T-cell (primary cell): Measurements from ENCODE around the gene FXR1. TPM values are rescaled to one million over a fixed set of nuclear protein-coding genes. Genes with fewer than 3 reads are reported as not detected.
A peak's percentile ranks its signal among the peaks of the same experiment; 100 is the strongest.

Source experiments
- ATAC-seq, 4 experiments: fragments of 200-7000 bp in 3 of 4; fragments of 150-1000 bp in 1 of 4; cut with Tn5 transposase; replicated peaks in 1 of 4; 1 replicate in 3 of 4; 2 replicates in 1 of 4; pipeline ENCODE4 v1.10.0; 2021; ENCODE audit warnings: moderate library complexity in 3 of 4, mild to moderate bottlenecking in 2 of 4, moderate number of reproducible peaks in 1 of 4
- CTCF ChIA-PET, 2 donors: fragments of 300-600 bp; sonication (Branson Sonifier 250); formaldehyde crosslinking; loops; one replicate each; lab custom pipeline; 2022; ENCODE audit warnings: antibody characterized with exemption in 2 of 2; lab: Charles Lee
- POLR2A ChIA-PET, 2 donors: fragments of 300-600 bp; sonication (Branson Sonifier 250); formaldehyde crosslinking; loops; one replicate each; lab custom pipeline; 2022; ENCODE audit warnings: antibody characterized with exemption in 2 of 2; lab: Charles Lee
- DNase-seq, 35 experiments: peaks; one replicate each; pipeline versions ENCODE4 v3.0.0 to v3.0.0-alpha.2; 2013 to 2023
- H3K27ac ChIP-seq: one replicate; pipeline ENCODE4 v1.5.1; 2013; ENCODE audit warnings: low read length
- H3K27me3 ChIP-seq, 2 experiments: replicated peaks in 1 of 2; 1 replicate in 1 of 2; 2 replicates in 1 of 2; pipeline versions ENCODE4 v1.6.1 to v1.7.0; 2013; ENCODE audit warnings: low read length in 1 of 2, mixed read lengths in 1 of 2; ENCODE audit not compliant: control insufficient read depth in 2 of 2, insufficient read depth in 2 of 2; ENCODE audit errors: extremely low read depth in 1 of 2
- H3K36me3 ChIP-seq, 2 donors: 1 replicate in 1 of 2; 2 replicates in 1 of 2; pipeline versions ENCODE4 v1.6.1 to v1.7.0; 2013; ENCODE audit warnings: low read length in 1 of 2; ENCODE audit not compliant: control insufficient read depth in 2 of 2, insufficient read depth in 1 of 2; ENCODE audit errors: extremely low read depth in 1 of 2
- H3K4me1 ChIP-seq, 2 experiments: 1 replicate in 1 of 2; 2 replicates in 1 of 2; pipeline versions ENCODE4 v1.6.1 to v1.7.0; 2013; ENCODE audit warnings: low read length in 2 of 2, mixed read lengths in 1 of 2; ENCODE audit not compliant: insufficient read depth in 2 of 2, control insufficient read depth in 1 of 2; ENCODE audit errors: extremely low read depth in 1 of 2
- H3K4me3 ChIP-seq, 2 donors: 1 replicate in 1 of 2; 2 replicates in 1 of 2; pipeline versions ENCODE4 v1.5.1 to v1.7.0; 2013; ENCODE audit warnings: mild to moderate bottlenecking in 2 of 2, low read length in 1 of 2, moderate library complexity in 1 of 2; ENCODE audit not compliant: control insufficient read depth in 1 of 2; ENCODE audit errors: extremely low read depth in 1 of 2
- H3K9me3 ChIP-seq: 2 replicates; pipeline ENCODE4 v1.7.0; 2013
- H3K27ac Mint-ChIP-seq, 2 donors: one replicate each; pipeline ENCODE4 v1.8.0; 2020 to 2021; ENCODE audit warnings: mild to moderate bottlenecking in 2 of 2, mixed read lengths in 2 of 2
- H3K27me3 Mint-ChIP-seq, 2 donors: one replicate each; pipeline ENCODE4 v1.8.0; 2021 to 2022; ENCODE audit warnings: mixed read lengths in 2 of 2
- H3K36me3 Mint-ChIP-seq: one replicate; pipeline ENCODE4 v1.8.0; 2021; ENCODE audit warnings: mixed read lengths
- H3K4me1 Mint-ChIP-seq, 3 donors: one replicate each; pipeline ENCODE4 v1.8.0; 2020 to 2022; ENCODE audit warnings: mixed read lengths in 3 of 3, mild to moderate bottlenecking in 1 of 3
- H3K4me3 Mint-ChIP-seq, 3 donors: one replicate each; pipeline ENCODE4 v1.8.0; 2020 to 2022; ENCODE audit warnings: mild to moderate bottlenecking in 3 of 3, mixed read lengths in 3 of 3, moderate library complexity in 3 of 3
- H3K9me3 Mint-ChIP-seq, 3 donors: one replicate each; pipeline ENCODE4 v1.8.0; 2020 to 2022; ENCODE audit warnings: mixed read lengths in 3 of 3
- WGBS: methylation state at CpG from one replicate; pipeline ENCODE4 v1.1.5; 2013; ENCODE audit warnings: missing lambda C conversion rate; ENCODE audit not compliant: insufficient coverage; 5-methylcytosine and 5-hydroxymethylcytosine counted together
- total RNA-seq, 35 experiments: library from RNA in 6 of 35; stranded (reverse) in 6 of 35; fragments of 120-200 nt in 1 of 35; gene quantifications; one replicate each; pipeline versions ENCODE4 v1.2.1 to v1.2.4 and lab custom pipeline; 2013 to 2026

The FXR1 gene
- total RNA-seq, 5 donors from 2014 or later (not counting 1 experiment from before 2014, with no cell fraction given), result 97.5 to 150 (median 100) TPM

- Histone ChIP-seq H3K27ac (peak overlapping the region; percentile 93), H3K36me3 (peaks cover 0 to 4% of the 10 kb centered on the region in 2 donors), H3K27me3 (no peaks in the 10 kb centered on the region), H3K4me1 (peaks cover 18 to 20% of the 10 kb centered on the region in 2 experiments), H3K4me3 (peak overlapping the region; percentile 94 to 99), H3K9me3 (no peaks in the 10 kb centered on the region)
- POLR2A ChIA-PET, result interaction anchor here in 1 of 2 donors (0.6 to 1.6 kb wide), 3 partner anchors 17 to 79 kb away, joined by 3 to 6 read pairs (median 4); no protein-coding TSS in a partner anchor
- H3K4me1 Mint-ChIP-seq, result peaks cover 61 to 64% (median 62%) of the 10 kb centered on the region in 3 donors
- H3K27me3 Mint-ChIP-seq, result no peaks in the 10 kb centered on the region
- DNase-seq, result no peak
- H3K27ac Mint-ChIP-seq, result peak overlapping the region; percentile 99
- WGBS, result 0% methylated on average over 2 of the region's 6 CpGs
- no peaks in the 10 kb centered on the region for H3K9me3 Mint-ChIP-seq
- peak in 2 of 4 experiments; percentile 3 to 7 for ATAC-seq
- H3K36me3 Mint-ChIP-seq, result peaks cover 11% of the 10 kb centered on the region
- peak overlapping the region; percentile 90 to 96 (median 94) for H3K4me3 Mint-ChIP-seq
- CTCF ChIA-PET, result interaction anchor here (0.6 to 1.7 kb wide), 6 partner anchors 15 to 310 kb away, joined by 3 to 8 read pairs (median 4); partner anchors contain the start of gene TTC14 (in 1 of the 2)
These were observed 580 bp upstream of the FXR1 start for GRCh38 chr3:180911876-180912303.

- Histone ChIP-seq H3K27ac (peak overlapping the region; percentile 93), H3K4me1 (peaks cover 18 to 21% of the 10 kb centered on the region in 2 experiments), H3K36me3 (peaks cover 0 to 8% of the 10 kb centered on the region in 2 donors), H3K27me3 (no peaks in the 10 kb centered on the region), H3K4me3 (peak overlapping the region; percentile 94 to 99), H3K9me3 (no peaks in the 10 kb centered on the region)
- WGBS, result 54% methylated on average over 4 of the region's 19 CpGs
- no peak for ATAC-seq
- no peaks in the 10 kb centered on the region for H3K9me3 Mint-ChIP-seq
- H3K27me3 Mint-ChIP-seq, result no peaks in the 10 kb centered on the region
- H3K36me3 Mint-ChIP-seq, result peaks cover 15% of the 10 kb centered on the region
- H3K4me3 Mint-ChIP-seq, result peak overlapping the region; percentile 90 to 96 (median 94)
- ChIA-PET POLR2A (no interaction called here), CTCF (interaction anchor here in 1 of 2 donors (1.2 to 1.7 kb wide), 3 partner anchors 7 to 56 kb away, joined by 3 to 6 read pairs (median 3); no protein-coding TSS in a partner anchor)
- peaks cover 77 to 81% (median 80%) of the 10 kb centered on the region in 3 donors for H3K4me1 Mint-ChIP-seq
- DNase-seq, result no peak
- peak overlapping the region; percentile 76 to 99 for H3K27ac Mint-ChIP-seq
These were observed 1.3 kb downstream of the FXR1 start for GRCh38 chr3:180913581-180914404.

- H3K27me3 Mint-ChIP-seq, result no peaks in the 10 kb centered on the region
- peaks cover 0 to 12% of the 10 kb centered on the region in 2 donors for H3K36me3 ChIP-seq
- H3K27ac ChIP-seq, result no peak overlapping the region
- H3K4me1 ChIP-seq, result peaks cover 14 to 27% of the 10 kb centered on the region in 2 experiments
- no CpG with 5 or more reads among the region's 1 CpG for WGBS
- ATAC-seq (no peak), DNase-seq (no peak)
- POLR2A ChIA-PET, result interaction anchor here (0.7 to 0.8 kb wide), 4 partner anchors 10 to 1223 kb away, joined by 3 to 9 read pairs (median 4); no protein-coding TSS in a partner anchor
- H3K36me3 Mint-ChIP-seq, result peaks cover 15% of the 10 kb centered on the region
- H3K4me3 ChIP-seq, result no peak overlapping the region
- CTCF ChIA-PET, result interaction anchor here (0.7 to 1.0 kb wide), 4 partner anchors 16 to 1223 kb away, joined by 3 to 5 read pairs (median 5); no protein-coding TSS in a partner anchor
- no peaks in the 10 kb centered on the region for H3K9me3 ChIP-seq
- peaks cover 86 to 93% (median 88%) of the 10 kb centered on the region in 3 donors for H3K4me1 Mint-ChIP-seq
- no peak overlapping the region for H3K4me3 Mint-ChIP-seq
- no peaks in the 10 kb centered on the region for H3K9me3 Mint-ChIP-seq
- H3K27ac Mint-ChIP-seq, result no peak overlapping the region
- no peaks in the 10 kb centered on the region for H3K27me3 ChIP-seq
These were observed 6.1 kb downstream of the FXR1 start for GRCh38 chr3:180918542-180918941.

- DNase-seq, result no peak
- Histone ChIP-seq H3K36me3 (peaks cover 0 to 6% of the 10 kb centered on the region in 2 donors), H3K27ac (no peak overlapping the region), H3K4me1 (peaks cover 3 to 32% of the 10 kb centered on the region in 2 experiments), H3K4me3 (no peak overlapping the region), H3K9me3 (no peaks in the 10 kb centered on the region), H3K27me3 (no peaks in the 10 kb centered on the region)
- Mint-ChIP-seq H3K27ac (peak overlapping the region in 1 of 2 donors; percentile 22), H3K4me3 (no peak overlapping the region), H3K9me3 (no peaks in the 10 kb centered on the region), H3K4me1 (peaks cover 86 to 89% (median 87%) of the 10 kb centered on the region in 3 donors), H3K27me3 (no peaks in the 10 kb centered on the region), H3K36me3 (peaks cover 4% of the 10 kb centered on the region)
- no peak for ATAC-seq
- ChIA-PET CTCF (interaction anchor here in 1 of 2 donors (0.5 kb wide), 1 partner anchor 19 kb away, joined by 10 read pairs; no protein-coding TSS in a partner anchor), POLR2A (no interaction called here)
These were observed 9.8 kb downstream of the FXR1 start for GRCh38 chr3:180922242-180922641.

GRCh38 chr3:180923561-180923960 lies 11.1 kb downstream of the FXR1 start:
- no peaks in the 10 kb centered on the region for H3K9me3 Mint-ChIP-seq
- peaks cover 3% of the 10 kb centered on the region for H3K36me3 Mint-ChIP-seq
- 100% methylated on average over 4 of the region's 4 CpGs for WGBS
- ChIA-PET CTCF (no interaction called here), POLR2A (interaction anchor here in 1 of 2 donors (0.6 kb wide), 1 partner anchor 244 kb away, joined by 3 read pairs; no protein-coding TSS in a partner anchor)
- DNase-seq (no peak), ATAC-seq (no peak)
- H3K27ac ChIP-seq, result no peak overlapping the region
- peaks cover 0 to 5% of the 10 kb centered on the region in 2 donors for H3K36me3 ChIP-seq
- H3K27me3 Mint-ChIP-seq, result no peaks in the 10 kb centered on the region
- no peaks in the 10 kb centered on the region for H3K27me3 ChIP-seq
- peaks cover 83 to 86% (median 85%) of the 10 kb centered on the region in 3 donors for H3K4me1 Mint-ChIP-seq
- H3K4me3 ChIP-seq, result no peak overlapping the region
- H3K9me3 ChIP-seq, result no peaks in the 10 kb centered on the region
- no peak overlapping the region for H3K4me3 Mint-ChIP-seq
- peaks cover 3 to 32% of the 10 kb centered on the region in 2 experiments for H3K4me1 ChIP-seq
- H3K27ac Mint-ChIP-seq, result no peak overlapping the region

- ATAC-seq, result no peak
- ChIA-PET POLR2A (interaction anchor here in 1 of 2 donors (0.6 kb wide), 1 partner anchor 16 kb away, joined by 3 read pairs; no protein-coding TSS in a partner anchor), CTCF (no interaction called here)
- peaks cover 84 to 94% (median 87%) of the 10 kb centered on the region in 3 donors for H3K4me1 Mint-ChIP-seq
- Histone ChIP-seq H3K36me3 (peaks cover 0 to 8% of the 10 kb centered on the region in 2 donors), H3K27me3 (no peaks in the 10 kb centered on the region), H3K4me3 (no peak overlapping the region), H3K4me1 (peaks cover 0 to 33% of the 10 kb centered on the region in 2 experiments), H3K27ac (no peak overlapping the region), H3K9me3 (no peaks in the 10 kb centered on the region)
- H3K27ac Mint-ChIP-seq, result no peak overlapping the region
- no peaks in the 10 kb centered on the region for H3K9me3 Mint-ChIP-seq
- no peak overlapping the region for H3K4me3 Mint-ChIP-seq
- peaks cover 7% of the 10 kb centered on the region for H3K36me3 Mint-ChIP-seq
- WGBS, result 100% methylated on average over 1 of the region's 2 CpGs
- H3K27me3 Mint-ChIP-seq, result no peaks in the 10 kb centered on the region
- DNase-seq, result no peak
These were observed 14.1 kb downstream of the FXR1 start for GRCh38 chr3:180926526-180926925.
